HG02938 (cell line): ENCODE data around the gene NRAS.

ENCODE experiments used
- ATAC-seq: cut with Tn5 transposase; IDR thresholded peaks from one replicate; pipeline ENCODE4 v1.9.1; 2021; ENCODE audit warnings: mild to moderate bottlenecking, moderate library complexity; ENCODE audit not compliant: unreplicated experiment

Gene NRAS

GRCh38 chr1:114728553-114728952 is 12.0 kb upstream of the NRAS start:
- no peak for ATAC-seq

- ATAC-seq: no peak
Observed at GRCh38 chr1:114725230-114725629, 8.7 kb upstream of the NRAS start.

- ATAC-seq: no peak
Observed at GRCh38 chr1:114723915-114724314, 7.3 kb upstream of the NRAS start.

GRCh38 chr1:114723457-114723856 is 6.9 kb upstream of the NRAS start:
- ATAC-seq: no peak

- no peak for ATAC-seq
Observed at GRCh38 chr1:114720492-114720891, 3.9 kb upstream of the NRAS start.

- ATAC-seq: no peak
Observed at GRCh38 chr1:114719424-114719787, 2.8 kb upstream of the NRAS start.

GRCh38 chr1:114718661-114719423 is 2.3 kb upstream of the NRAS start:
- ATAC-seq: no peak

- ATAC-seq: no peak
Observed at GRCh38 chr1:114715952-114716303, 643 bp downstream of the NRAS start.

- ATAC-seq: no peak
Observed at GRCh38 chr1:114712977-114713376, 3.6 kb downstream of the NRAS start.

GRCh38 chr1:114710360-114710759 is 6.2 kb downstream of the NRAS start:
- ATAC-seq: no peak

- no peak for ATAC-seq
Observed at GRCh38 chr1:114707604-114708003, 9.0 kb downstream of the NRAS start.

- no peak for ATAC-seq
Observed at GRCh38 chr1:114703242-114703641, 13.3 kb downstream of the NRAS start.

- no peak for ATAC-seq
Observed at GRCh38 chr1:114702737-114703136, 13.8 kb downstream of the NRAS start.

GRCh38 chr1:114701931-114702330 is 14.6 kb downstream of the NRAS start:
- ATAC-seq: no peak

GRCh38 chr1:114700036-114700600 is 16.5 kb downstream of the NRAS start:
- no peak for ATAC-seq

GRCh38 chr1:114696810-114697209 is 19.8 kb downstream of the NRAS start:
- ATAC-seq: no peak

GRCh38 chr1:114695430-114696058 is 21.0 kb downstream of the NRAS start, which contains the start of gene AMPD1:
Gene AMPD1, minus strand, starts transcription at chr1:114695546. Its CDS starts 75 bp downstream, at chr1:114695471.
- ATAC-seq: no peak

- no peak for ATAC-seq
Observed at GRCh38 chr1:114694540-114695310, 21.8 kb downstream of the NRAS start.

- no peak for ATAC-seq
Observed at GRCh38 chr1:114692947-114693346, 23.6 kb downstream of the NRAS start.

- no peak for ATAC-seq
Observed at GRCh38 chr1:114691061-114691460, 25.5 kb downstream of the NRAS start.

- no peak for ATAC-seq
Observed at GRCh38 chr1:114690148-114690547, 26.4 kb downstream of the NRAS start.

- ATAC-seq: no peak
Observed at GRCh38 chr1:114688526-114688925, 28.0 kb downstream of the NRAS start.
